Stimulated activated CD8-positive, alpha-beta memory T cell treated with anti-CD3 and anti-CD28 coated beads, Interleukin-4, amount 100 ng/mL, for 48 hours (primary cell): Measurements from ENCODE around the gene GOLGA6L7.
"Not testable (repeated sequence)": the region's sequence is repeated elsewhere in the genome, so short reads cannot be mapped to it uniquely, and the experiment has no call there.

Experiments
- DNase-seq: peaks from one replicate; pipeline ENCODE4 v3.0.0-alpha.2; 2020

GOLGA6L7 gene

DNA sequence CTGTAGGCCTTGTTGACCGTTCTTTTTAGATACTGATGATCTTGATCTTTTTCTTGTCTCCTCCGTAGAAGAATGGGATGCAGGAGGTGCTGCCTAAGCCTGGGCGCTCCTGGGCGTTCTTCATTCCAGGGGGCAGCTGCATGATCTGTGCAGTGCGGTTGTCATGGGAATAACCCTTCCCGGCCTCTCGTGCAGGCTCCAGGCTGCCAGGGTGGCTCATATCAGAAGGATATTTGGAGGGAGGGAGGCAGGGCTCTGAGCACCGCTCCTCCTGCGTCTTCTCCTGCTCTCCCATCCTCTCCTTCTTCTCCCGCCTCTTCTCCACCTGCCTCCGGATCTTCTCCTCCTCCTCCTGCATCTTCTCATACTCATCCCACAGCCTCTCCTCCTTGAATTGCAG, 6.2 kb downstream of the GOLGA6L7 start:
- not testable (repeated sequence) for DNase-seq

DNA sequence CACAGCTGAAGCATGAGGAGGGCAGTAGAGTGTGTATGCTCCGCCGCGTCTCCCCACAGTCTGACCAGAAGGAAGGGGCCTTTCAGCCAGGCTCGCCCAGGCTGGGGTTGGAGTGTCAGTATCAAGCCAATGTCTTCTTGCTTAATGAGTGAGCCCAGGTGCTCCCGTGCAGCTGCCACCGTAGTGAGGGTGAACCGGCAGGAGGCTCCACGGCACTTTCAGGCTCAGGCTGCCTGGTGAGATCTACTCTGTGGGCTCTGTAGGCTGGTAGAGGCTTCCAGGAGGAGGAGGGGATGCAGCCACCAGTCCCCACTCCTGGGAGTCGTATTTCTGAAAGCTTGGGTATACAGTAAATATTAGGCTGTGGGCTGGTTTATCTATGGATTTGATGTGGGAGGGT, 8.2 kb downstream of the GOLGA6L7 start:
- not testable (repeated sequence) for DNase-seq

DNA sequence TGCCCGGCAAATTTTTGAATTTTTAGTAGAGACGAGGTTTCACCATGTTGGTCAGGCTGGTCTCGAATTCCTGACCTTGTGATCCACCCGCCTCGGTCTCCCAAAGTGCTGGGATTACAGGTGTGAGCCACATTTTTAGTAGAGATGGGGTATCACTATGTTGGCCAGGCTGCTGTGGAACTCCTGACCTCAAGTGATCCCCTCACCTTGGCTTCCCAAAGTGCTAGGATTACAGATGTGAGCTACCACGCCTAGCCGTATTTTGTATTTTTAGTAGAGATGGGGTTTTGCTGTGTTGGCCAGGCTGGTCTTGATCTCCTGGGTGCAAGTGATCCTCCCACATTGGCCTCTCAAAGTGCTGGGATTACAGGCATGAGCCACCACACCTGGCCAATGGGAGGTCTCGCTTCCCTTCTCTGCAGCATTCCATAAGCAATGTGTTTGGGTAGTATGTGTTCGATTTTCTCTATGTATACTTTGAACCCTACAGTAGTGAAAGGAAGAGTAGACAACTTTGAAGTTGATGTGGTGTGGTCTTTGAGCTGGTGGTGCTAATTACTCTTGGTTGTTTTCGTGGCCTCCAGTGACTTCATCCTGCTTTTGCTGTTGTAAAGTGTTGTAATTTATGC, 13.4 kb downstream of the GOLGA6L7 start:
- not testable (repeated sequence) for DNase-seq

DNA sequence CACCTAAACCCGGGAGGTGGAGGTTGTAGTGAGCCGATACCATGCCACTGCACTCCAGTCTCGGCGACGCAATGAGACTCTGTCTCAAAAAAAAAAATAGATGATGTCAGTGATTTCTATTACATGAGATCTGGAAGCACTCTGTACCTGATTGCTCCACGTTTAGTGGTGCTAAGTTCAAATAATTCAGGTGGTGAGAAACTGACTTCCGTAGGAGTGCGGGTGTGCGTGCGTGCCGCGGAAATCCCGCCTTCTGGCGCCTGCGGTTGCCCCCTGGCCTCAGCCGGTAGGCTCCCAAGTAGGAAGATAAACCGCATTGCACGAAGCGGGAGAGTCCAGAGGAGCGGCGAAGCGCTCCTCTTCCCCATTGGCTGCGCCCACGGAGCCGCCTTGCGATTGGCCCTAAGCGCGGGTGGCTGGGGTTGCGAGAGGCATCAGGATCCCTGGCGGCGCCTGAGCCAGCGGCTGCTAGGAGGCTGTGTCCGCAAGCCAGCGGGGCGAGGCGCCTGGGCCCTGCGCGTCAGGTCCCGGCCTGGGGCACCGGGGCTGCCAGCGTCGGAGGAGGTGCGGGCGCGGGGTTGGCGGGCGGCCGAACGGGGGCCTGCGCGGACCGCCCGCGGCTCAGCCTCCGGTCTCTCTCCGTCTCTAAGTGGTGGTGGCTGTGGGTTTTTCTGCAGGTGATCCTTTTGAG, 16.4 kb downstream of the GOLGA6L7 start:
- peak; percentile 75 for DNase-seq

DNA sequence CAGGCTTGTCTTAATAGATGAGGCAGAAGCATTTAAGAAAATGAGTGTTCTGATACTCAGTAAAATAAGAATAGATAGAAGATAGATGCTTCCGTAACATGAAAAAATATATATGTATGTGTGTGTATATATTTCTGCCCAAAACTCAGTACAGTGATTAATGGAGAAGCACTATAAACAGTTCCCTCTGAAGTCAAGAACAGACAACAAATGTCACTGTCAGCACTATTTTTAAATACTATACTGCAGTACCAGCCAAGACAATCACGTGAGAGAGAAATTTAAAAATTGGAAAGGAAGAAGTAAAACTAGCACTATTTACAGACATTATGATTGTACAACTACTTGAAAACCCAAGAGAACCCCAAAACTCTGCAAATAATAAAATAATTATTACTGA, 27.0 kb downstream of the GOLGA6L7 start:
- DNase-seq, result not testable (repeated sequence)

DNA sequence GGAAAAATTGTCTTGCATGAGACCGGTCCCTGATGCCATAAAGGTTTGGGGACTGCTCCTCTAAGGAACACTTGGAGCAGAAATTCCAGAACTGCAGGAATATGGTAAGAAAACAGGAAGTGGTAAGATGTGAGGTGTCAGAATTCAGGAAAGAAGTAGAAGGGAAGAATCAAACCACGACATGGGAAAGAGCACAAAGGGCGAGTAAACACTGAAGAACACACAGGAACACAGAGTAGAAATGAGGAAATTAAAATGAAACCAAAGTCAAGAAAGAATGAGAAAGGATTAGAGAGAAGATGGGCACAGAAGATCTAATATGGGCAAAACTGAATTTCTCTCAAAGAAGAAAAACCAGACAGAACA, 28.5 kb downstream of the GOLGA6L7 start:
- DNase-seq, result not testable (repeated sequence)

DNA sequence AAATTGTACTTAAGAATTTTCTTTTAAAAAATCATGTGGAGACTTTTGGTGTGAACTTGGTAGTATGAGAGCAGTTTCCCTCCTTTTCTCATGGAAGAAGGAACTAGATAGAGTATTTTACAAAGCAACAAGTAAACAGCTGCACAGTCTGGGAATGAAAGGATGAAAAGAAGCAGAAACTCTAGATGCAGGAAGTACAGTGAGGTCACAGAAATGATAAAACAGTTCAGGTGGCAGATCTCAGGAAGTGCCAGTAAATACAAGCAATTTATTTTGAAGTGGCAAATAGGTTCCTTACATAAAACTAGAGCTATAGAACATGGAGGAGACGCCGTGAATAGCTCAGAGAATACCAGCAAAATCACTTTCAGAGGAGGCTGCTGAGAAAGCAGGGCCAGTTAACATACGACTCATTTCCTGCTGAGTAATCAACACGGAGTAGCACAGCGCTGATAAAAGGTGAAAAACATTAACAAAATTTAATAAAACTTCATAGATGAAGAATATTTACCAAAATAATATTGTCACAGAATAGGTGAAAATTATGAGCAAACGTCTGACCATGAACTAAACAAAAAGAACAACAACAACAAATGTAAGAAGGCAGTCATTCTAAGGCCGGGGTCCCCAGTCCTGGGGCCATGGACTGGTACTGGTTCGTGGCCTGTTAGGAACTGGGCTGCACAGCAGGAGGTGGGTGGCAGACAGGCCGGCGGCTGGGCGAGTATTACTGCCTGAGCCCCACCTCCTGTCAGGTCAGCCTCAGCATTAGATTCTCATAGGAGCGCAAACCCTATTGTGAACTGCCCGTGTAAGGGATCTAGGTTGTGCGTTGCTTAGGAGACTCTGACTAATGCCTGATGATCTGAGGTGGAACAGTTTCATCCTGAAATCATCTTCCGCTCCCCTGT, 29.2 kb downstream of the GOLGA6L7 start:
- not testable (repeated sequence) for DNase-seq

DNA sequence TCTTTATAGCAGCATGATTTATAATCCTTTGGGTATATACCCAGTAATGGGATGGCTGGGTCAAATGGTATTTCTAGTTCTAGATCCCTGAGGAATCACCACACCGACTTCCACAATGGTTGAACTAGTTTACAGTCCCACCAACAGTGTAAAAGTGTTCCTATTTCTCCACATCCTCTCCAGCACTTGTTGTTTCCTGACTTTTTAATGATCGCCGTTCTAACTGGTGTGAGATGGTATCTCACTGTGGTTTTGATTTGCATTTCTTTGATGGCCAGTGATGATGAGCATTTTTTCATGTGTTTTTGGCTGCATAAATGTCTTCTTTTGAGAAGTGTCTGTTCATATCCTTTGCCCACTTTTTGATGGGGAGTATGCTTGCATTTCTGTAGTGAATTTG, 30.3 kb downstream of the GOLGA6L7 start:
- not testable (repeated sequence) for DNase-seq

DNA sequence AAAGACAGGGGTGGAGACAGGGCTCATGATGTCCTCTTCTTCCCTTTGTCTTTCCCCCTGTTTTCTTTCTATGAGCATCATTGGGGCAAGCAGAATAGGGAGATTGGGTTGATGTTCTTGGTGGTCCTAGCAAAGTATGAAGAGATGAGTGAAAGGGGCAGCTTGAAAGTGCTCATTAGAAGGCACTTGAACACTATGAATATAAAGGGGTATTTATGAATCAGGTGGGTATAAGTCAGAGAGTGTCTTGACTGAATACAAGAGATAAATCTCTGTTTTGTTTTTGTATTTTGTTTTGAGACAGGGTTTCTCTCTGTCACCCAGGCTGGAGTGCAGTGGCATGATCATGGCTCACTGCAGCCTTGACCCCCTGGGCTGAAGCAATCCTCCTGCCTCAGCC, 34.4 kb downstream of the GOLGA6L7 start:
- DNase-seq, result not testable (repeated sequence)

DNA sequence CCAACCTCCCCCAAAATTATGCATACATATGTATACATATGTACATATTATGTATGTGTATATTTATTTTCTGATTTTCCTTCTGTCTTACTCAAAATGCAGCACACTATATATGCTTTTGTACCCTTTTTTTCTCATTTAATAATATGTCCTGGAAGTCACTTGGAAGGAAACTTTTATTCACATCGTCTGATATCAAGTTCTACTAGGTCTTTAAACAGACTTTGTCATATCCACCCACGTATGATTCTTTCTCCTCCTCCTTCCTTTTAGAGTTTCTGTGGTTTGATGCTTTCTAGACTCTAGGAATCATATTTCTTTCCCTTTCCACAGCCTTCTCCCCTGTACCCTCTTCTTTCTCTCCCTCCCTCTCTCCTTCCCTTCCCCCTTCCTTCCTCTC, 35.1 kb downstream of the GOLGA6L7 start:
- DNase-seq, result not testable (repeated sequence)

DNA sequence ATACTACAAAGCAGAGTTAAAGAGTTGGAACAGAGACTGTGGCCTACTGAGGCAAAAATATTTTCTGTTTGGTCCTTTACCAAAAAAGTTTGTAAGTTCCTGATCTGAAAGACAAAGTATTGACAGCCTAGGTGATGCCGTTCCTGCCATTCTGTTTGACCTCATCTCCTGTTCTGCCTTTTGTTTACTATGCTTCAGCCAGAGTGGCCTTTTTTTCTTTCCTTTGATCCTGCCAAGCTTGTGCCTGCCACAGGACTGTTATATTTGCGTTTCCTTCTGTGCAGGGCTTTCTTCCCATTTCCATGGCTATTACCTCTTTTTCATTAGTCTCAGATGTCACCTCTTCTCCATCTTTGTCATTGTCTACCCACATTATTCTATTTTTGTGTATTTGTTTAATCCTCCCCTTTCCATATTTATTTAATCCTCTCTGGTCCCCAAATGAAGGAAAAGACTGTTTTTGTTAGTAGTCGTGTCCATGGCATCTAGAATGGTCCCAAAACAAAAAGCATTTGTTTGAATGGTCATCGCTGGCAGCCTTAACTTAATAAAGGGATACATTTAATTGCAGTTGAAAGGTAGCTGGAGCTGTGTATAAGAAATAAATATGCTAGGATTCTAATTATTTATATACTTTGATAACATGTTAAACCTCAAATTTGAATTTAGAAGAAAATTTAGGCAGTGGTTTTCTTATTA, 36.4 kb downstream of the GOLGA6L7 start:
- not testable (repeated sequence) for DNase-seq

DNA sequence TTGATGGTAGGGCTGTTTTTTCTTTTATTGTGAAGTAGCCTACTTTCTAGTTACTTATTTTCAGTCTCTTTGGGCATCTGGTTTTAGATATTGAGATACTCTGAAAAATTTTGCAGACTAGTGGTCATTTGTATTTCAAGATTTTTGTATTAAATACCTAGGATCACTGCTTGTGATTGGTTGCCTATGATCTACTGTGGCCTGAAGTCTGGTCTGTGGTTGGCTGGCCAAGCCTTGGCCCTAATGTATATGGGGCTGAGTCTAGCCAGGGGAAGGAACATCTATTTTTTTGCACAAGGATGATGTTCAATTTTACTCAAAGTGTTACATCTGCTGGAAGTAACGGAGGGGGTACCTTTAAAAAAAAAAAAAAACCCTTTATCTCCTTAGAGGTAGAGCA, 38.0 kb downstream of the GOLGA6L7 start:
- not testable (repeated sequence) for DNase-seq

DNA sequence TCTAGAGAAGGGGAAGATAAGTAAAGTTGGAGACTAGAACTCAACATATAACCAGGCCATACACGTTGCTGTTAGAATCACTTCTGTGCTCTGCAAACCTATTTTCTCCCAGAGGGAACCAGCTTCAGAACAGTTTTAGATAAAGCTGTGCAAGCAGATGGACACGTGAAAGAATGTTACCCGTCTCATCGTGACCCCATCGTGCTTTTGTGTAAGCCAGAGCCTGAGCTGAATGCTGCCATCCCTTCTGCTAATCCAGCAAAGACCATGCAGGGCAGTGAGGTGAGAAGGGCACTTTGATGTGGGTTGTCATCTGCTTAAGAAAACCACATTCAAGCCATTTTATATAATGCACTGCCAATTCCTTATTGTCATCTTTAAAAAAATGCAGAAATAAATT, 40.3 kb downstream of the GOLGA6L7 start:
- not testable (repeated sequence) for DNase-seq

DNA sequence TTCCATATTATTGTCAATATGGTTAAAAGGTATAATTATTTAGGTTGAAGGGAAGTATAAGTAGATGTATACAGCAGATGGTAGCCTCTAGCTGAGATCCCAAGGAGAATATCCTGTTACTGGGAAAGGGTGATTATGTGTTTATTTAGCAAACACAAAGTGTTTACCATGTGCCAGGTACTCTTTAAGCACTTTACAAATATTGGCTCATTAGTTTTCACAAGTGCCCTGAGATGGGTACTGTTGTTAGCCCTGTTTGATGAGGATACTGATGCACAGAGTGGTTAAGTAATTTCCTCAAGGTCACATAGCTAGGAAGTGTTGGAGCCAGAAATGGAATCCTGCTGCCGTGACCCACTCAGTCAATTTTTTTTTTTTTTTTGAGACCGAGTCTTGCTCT, 48.1 kb downstream of the GOLGA6L7 start:
- not testable (repeated sequence) for DNase-seq

DNA sequence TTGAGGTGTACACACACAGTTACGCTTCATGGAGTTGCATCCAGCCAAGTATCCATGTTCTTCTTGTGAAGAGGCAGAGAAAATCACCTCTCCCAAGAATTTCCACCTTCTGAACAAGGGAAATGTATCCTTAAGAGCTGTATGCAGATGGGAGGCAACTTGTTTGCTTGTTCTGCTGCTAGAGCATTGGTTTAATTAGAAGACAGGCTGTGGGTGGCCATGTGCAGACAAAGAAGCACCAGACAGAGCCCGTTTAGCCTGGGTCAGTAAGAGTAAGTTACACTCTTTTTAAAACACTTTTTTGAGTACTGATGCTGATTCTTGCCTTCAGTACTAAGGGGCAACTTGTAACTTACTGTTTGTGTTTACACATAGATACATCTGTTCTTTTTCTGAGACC, 50.2 kb downstream of the GOLGA6L7 start:
- not testable (repeated sequence) for DNase-seq

DNA sequence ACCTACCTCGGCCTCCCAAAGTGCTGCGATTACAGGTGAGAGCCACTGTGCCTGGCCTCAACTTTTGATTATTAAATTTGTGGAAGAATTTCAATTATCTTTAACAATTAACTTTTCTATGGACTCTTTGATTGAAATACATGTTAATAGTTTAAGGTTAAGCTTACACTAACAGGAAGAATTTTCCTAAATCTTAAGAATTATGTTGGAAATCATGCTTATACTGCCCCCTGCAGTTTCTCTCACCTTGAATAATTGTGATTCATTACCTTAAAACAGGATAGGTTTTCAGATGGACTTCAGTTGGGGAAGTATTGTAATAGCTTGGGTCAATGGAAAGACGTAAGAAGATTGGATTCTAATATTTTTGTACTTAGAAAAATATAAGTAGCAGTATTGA, 54.2 kb downstream of the GOLGA6L7 start:
- DNase-seq, result not testable (repeated sequence)
